Effector memory CD4-positive, alpha-beta T cell (primary cell): ENCODE data around the gene RFTN2.

ENCODE experiments used
- DNase-seq, 3 donors: peaks; one replicate each; pipeline ENCODE4 v3.0.0-alpha.2; 2020
- H3K27ac ChIP-seq: 2 replicates; pipeline ENCODE4 v1.7.0; 2013; ENCODE audit warnings: mild to moderate bottlenecking, low read length, moderate library complexity; ENCODE audit not compliant: insufficient read depth, poor library complexity, severe bottlenecking
- H3K27me3 ChIP-seq: replicated peaks from 2 replicates; pipeline ENCODE4 v1.7.0; 2013; ENCODE audit warnings: mild to moderate bottlenecking, low read length; ENCODE audit not compliant: insufficient read depth, control insufficient read depth, poor library complexity, severe bottlenecking
- H3K36me3 ChIP-seq: 2 replicates; pipeline ENCODE4 v1.7.0; 2013; ENCODE audit warnings: mild to moderate bottlenecking, low read length, moderate library complexity; ENCODE audit not compliant: control insufficient read depth, insufficient read depth
- H3K4me1 ChIP-seq: 2 replicates; pipeline ENCODE4 v1.7.0; 2013; ENCODE audit warnings: low read length, mild to moderate bottlenecking; ENCODE audit not compliant: control insufficient read depth, insufficient read depth, poor library complexity, severe bottlenecking
- H3K4me3 ChIP-seq: 2 replicates; pipeline ENCODE4 v1.7.0; 2013; ENCODE audit warnings: low read length, low read depth, mild to moderate bottlenecking; ENCODE audit not compliant: insufficient read depth, poor library complexity, severe bottlenecking
- H3K9me3 ChIP-seq: 2 replicates; pipeline ENCODE4 v1.7.0; 2013; ENCODE audit warnings: mild to moderate bottlenecking, low read length, moderate library complexity; ENCODE audit not compliant: control insufficient read depth

The RFTN2 gene

GRCh38 chr2:197613509-197613987 lies 61.8 kb downstream of the RFTN2 start:
- Histone ChIP-seq H3K27ac (no peak overlapping the region), H3K9me3 (no peaks in the 10 kb centered on the region), H3K27me3 (no peaks in the 10 kb centered on the region), H3K4me3 (no peak overlapping the region), H3K4me1 (peaks cover 4% of the 10 kb centered on the region), H3K36me3 (no peaks in the 10 kb centered on the region)
- no peak for DNase-seq

- Histone ChIP-seq H3K27me3 (no peaks in the 10 kb centered on the region), H3K27ac (no peak overlapping the region), H3K4me1 (no peaks in the 10 kb centered on the region), H3K9me3 (no peaks in the 10 kb centered on the region), H3K4me3 (no peak overlapping the region), H3K36me3 (no peaks in the 10 kb centered on the region)
- DNase-seq, result no peak
These were observed 69.2 kb downstream of the RFTN2 start for GRCh38 chr2:197606180-197606579.

- peaks cover 4% of the 10 kb centered on the region for H3K27me3 ChIP-seq
- H3K4me3 ChIP-seq, result no peak overlapping the region
- no peak overlapping the region for H3K27ac ChIP-seq
- no peaks in the 10 kb centered on the region for H3K4me1 ChIP-seq
- H3K9me3 ChIP-seq, result no peaks in the 10 kb centered on the region
- no peaks in the 10 kb centered on the region for H3K36me3 ChIP-seq
- no peak for DNase-seq
These were observed 71.1 kb downstream of the RFTN2 start for GRCh38 chr2:197604117-197604860.

GRCh38 chr2:197601726-197602125 lies 73.7 kb downstream of the RFTN2 start:
- H3K4me3 ChIP-seq, result no peak overlapping the region
- peaks cover 4% of the 10 kb centered on the region for H3K27me3 ChIP-seq
- no peaks in the 10 kb centered on the region for H3K9me3 ChIP-seq
- no peak overlapping the region for H3K27ac ChIP-seq
- H3K4me1 ChIP-seq, result no peaks in the 10 kb centered on the region
- DNase-seq, result no peak
- H3K36me3 ChIP-seq, result no peaks in the 10 kb centered on the region

- H3K9me3 ChIP-seq, result no peaks in the 10 kb centered on the region
- no peaks in the 10 kb centered on the region for H3K36me3 ChIP-seq
- peaks cover 4% of the 10 kb centered on the region for H3K27me3 ChIP-seq
- no peak overlapping the region for H3K27ac ChIP-seq
- H3K4me1 ChIP-seq, result no peaks in the 10 kb centered on the region
- no peak for DNase-seq
- H3K4me3 ChIP-seq, result no peak overlapping the region
These were observed 75.1 kb downstream of the RFTN2 start for GRCh38 chr2:197600306-197600705.

- no peaks in the 10 kb centered on the region for H3K4me1 ChIP-seq
- no peak overlapping the region for H3K27ac ChIP-seq
- no peak for DNase-seq
- no peaks in the 10 kb centered on the region for H3K36me3 ChIP-seq
- peaks cover 4% of the 10 kb centered on the region for H3K27me3 ChIP-seq
- no peak overlapping the region for H3K4me3 ChIP-seq
- H3K9me3 ChIP-seq, result no peaks in the 10 kb centered on the region
These were observed 76.0 kb downstream of the RFTN2 start for GRCh38 chr2:197599285-197599965.

DNA sequence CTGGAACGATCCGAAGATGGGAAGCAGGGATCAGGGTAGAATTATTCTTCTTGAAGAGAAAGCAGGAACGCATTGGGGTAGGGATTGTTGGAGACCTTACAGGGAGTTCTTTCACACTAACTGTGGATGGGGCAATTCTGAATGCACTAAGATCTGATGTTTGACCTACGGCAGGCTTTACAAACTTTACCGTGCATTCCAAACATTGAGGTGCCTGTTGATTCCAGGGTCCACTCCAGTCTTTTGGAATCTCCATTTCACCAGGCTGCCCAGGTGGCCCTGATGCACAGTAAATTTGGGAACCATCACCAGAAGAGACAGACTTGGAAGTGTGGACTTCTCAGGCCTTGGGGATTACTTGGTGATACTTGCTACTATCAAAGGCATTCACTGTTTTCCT lies 76.9 kb downstream of the RFTN2 start:
- Histone ChIP-seq H3K4me1 (no peaks in the 10 kb centered on the region), H3K36me3 (no peaks in the 10 kb centered on the region), H3K4me3 (no peak overlapping the region), H3K27me3 (peaks cover 4% of the 10 kb centered on the region), H3K27ac (no peak overlapping the region), H3K9me3 (no peaks in the 10 kb centered on the region)
- DNase-seq, result no peak

GRCh38 chr2:197597166-197597565 lies 78.2 kb downstream of the RFTN2 start:
- no peaks in the 10 kb centered on the region for H3K4me1 ChIP-seq
- H3K36me3 ChIP-seq, result no peaks in the 10 kb centered on the region
- H3K27ac ChIP-seq, result no peak overlapping the region
- H3K4me3 ChIP-seq, result no peak overlapping the region
- H3K9me3 ChIP-seq, result no peaks in the 10 kb centered on the region
- H3K27me3 ChIP-seq, result peaks cover 6% of the 10 kb centered on the region
- DNase-seq, result no peak

DNA sequence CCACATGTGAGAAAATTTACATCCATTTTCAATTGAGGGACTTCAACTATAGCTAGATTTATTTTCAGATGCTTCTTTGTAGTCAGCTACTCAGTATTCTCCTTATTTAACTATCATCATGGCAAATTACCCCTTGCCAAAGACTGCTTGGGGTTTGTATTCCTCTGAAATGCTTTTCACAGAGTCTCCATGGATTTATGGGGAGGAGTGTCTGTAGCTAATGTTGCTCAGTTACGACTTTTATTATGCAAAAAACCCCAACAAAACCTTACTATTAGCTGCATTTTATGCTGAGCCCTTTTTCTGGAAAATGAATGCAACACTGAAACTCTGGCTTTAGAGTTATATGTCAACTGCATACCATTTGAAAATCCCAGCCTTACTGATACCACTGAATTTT lies 78.6 kb downstream of the RFTN2 start:
- DNase-seq, result no peak
- no peaks in the 10 kb centered on the region for H3K9me3 ChIP-seq
- no peak overlapping the region for H3K4me3 ChIP-seq
- H3K27ac ChIP-seq, result no peak overlapping the region
- no peaks in the 10 kb centered on the region for H3K36me3 ChIP-seq
- H3K4me1 ChIP-seq, result no peaks in the 10 kb centered on the region
- H3K27me3 ChIP-seq, result peaks cover 6% of the 10 kb centered on the region

- no peak overlapping the region for H3K27ac ChIP-seq
- H3K9me3 ChIP-seq, result no peaks in the 10 kb centered on the region
- H3K4me3 ChIP-seq, result no peak overlapping the region
- peaks cover 2% of the 10 kb centered on the region for H3K27me3 ChIP-seq
- no peaks in the 10 kb centered on the region for H3K36me3 ChIP-seq
- no peaks in the 10 kb centered on the region for H3K4me1 ChIP-seq
- DNase-seq, result no peak
These were observed 83.9 kb downstream of the RFTN2 start for GRCh38 chr2:197591339-197592072.
